LHCN-M2 (cell line): ENCODE measurements around the gene NUMBL. TPM values are rescaled to one million over a fixed set of nuclear protein-coding genes. Genes with fewer than 3 reads are reported as not detected.
"Not testable (repeated sequence)": the region's sequence is repeated elsewhere in the genome, so short reads cannot be mapped to it uniquely, and the experiment has no call there.

Source experiments
- DNase-seq: peaks from one replicate; pipeline ENCODE4 v3.0.0-alpha.2; 2012; ENCODE audit warnings: low read depth
- polyA plus RNA-seq: library from polyadenylated mRNA; unstranded; fragments of >200 nt; gene quantifications from one replicate; pipeline ENCODE4 v1.2.1, GENCODE V29; 2012; ENCODE audit warnings: missing spikeins
- total RNA-seq: library from RNA; depleted of rRNA; stranded (reverse); fragments of >200 nt; gene quantifications from 2 replicates; pipeline ENCODE4 v1.2.3, GENCODE V29; 2014; rRNA removed

The NUMBL gene
- 39.9 and 41.3 TPM in 2 replicates for total RNA-seq
- 25.5 TPM for polyA plus RNA-seq

DNA sequence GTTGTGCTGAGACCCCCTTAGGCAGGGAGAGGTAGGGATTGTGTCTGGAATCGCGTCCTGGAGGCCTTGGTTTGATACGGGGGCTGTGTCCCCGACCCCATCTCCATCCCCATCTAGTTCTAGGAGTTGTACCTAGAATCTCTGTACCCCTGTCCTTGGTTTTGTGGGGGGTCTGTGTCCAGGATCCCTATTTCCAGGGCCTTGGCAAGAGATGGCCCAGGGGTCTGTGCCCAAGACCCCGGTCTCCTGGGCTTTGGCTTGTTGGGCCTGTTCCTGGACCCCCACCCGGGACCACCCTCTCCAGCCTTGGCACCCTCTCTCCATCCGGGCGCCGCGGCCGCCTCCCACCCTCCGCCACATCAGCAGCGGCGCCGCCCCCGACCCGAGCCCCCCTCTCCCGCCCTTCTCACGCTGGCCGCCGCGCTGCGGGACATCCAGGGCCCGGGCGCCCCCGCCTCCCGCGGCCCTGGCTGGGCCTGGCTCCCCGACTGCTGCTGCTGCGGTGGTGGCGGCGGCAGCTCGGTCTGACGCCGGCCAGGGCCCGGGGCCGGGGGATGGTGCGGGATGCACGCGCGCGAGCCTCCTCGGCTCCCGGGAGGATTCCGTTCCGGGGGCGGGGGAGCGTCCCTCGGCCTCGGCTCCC is at the start of gene NUMBL:
Gene NUMBL (minus strand): TSS at position 602 of the 643 bp plus-strand sequence. CDS start 168 bp downstream, at position 434.
- no peak for DNase-seq

DNA sequence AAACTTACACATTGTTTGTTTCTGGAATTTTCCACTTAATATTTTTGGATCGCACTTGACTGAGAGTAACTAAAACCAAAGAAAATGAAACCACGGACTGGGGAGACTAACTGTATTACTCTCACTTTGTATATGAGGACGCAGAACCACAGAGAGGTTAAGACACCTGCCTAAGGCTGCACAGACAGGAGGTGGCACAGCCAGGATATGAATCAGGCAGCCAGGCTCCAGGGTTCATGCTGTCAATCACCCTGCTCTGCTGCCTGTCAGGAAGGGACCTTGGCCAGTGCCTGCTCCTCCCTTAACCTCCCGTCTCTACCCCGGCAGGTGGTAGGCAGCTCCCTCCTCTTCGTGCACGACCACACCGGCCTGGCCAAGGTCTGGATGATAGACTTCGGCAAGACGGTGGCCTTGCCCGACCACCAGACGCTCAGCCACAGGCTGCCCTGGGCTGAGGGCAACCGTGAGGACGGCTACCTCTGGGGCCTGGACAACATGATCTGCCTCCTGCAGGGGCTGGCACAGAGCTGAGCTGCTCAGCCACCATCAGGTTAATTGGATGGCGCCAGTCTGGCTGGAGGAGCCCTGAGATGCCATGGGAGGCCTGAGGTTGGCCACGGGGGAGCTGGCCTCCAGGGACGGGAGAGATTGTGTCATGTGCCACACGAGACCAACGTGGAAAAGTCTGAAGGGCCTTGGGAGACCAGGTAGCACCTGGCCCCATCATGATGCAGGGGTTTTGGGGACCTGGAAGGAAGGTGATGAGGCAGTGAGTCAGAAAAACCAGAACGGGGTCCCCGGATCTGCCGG is 48.8 kb upstream of the NUMBL start:
- no peak for DNase-seq

DNA sequence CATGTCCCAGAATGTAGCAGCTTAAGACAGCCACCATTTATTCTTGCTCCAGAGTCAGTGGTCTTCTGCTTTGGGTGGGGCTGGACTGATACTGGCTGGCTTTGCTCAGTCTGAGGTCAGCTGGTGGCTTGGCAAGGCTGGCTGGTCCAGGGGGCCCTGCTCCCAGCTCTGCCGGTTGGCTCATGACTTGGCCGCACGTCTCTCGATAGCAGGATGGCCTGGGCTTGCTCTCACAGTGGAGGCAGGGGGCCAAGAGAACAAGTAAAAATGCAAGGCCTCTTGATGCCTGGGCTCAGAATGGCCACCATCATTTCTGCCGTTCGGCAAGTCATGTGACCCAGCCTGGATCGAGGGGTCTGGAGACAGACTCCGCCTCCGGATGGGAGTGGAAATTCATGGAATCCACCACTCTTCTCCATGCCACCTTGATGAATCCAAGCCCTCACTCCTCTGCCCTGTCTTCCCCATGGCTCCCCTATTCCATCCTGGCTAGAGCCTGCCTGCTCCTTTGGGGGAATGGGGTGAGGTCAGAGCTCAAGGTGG is 46.7 kb upstream of the NUMBL start:
- no peak for DNase-seq

DNA sequence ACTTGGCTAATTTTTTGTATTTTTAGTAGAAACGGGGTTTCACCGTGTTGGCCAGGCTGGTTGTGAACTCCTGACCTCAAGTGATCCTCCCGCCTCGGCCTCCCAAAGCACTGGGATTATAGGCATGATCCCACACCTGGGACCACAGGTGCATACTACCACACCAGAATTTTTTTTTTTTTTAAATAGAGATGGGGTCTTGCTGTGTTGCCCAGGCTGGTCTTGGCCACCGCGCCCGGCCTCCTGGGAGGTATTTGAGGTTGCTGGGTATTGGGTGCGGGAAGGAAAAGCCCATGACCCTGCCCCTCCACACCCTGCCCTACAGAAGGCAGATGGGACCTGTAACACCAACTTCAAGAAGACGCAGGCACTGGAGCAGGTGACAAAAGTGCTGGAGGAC is 46.2 kb upstream of the NUMBL start:
- no peak for DNase-seq

DNA sequence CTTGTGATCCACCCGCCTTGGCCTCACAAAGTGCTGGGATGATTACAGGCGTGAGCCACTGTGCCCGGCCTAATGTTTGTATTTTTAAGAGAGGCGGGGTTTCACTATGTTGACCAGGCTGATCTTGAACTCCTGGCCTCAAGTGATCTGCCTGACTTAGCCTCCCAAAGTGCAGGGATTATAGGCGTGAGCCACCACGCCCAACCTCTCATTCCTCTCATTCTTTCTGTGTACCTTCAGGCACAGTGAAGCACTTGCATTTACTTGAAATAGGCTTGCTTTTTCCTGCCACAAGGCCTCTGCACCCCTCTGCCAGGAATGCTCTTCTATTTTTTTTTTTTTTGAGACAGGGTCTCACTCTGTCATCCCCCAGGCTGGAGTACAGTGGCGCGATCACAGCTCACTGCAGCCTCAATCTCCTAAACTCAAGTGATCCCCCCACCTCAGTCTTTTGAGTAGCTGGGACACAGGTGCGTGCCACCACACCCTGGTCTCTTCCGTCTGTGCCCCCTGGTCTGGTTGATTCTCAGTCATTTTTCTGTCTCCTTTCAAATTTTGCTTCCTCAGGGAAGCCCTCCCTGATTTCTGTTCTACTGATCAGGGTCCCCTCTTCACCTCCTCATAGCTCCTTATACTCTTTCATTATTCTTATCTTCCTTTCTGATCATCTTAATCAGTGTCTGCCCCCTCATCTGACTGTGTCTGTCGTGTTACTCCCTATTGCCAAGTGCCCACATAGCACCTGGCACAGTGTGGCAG is 44.7 kb upstream of the NUMBL start:
- DNase-seq: no peak

DNA sequence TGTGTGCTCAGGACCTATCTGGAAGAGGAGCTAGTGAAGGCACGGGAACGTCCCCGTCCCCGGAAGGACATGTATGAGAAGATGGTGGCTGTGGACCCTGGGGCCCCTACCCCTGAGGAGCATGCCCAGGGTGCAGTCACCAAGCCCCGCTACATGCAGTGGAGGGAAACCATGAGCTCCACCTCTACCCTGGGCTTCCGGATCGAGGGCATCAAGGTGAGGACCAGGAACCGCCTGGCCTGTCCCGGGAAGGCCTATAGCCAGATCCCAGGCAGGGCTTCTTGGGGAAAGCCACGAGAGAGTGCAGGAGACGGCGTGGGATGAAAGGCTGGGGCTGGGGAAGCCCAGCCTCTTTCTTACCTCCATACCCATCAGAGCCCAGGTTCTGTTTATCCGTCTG is 42.7 kb upstream of the NUMBL start:
- DNase-seq: no peak

DNA sequence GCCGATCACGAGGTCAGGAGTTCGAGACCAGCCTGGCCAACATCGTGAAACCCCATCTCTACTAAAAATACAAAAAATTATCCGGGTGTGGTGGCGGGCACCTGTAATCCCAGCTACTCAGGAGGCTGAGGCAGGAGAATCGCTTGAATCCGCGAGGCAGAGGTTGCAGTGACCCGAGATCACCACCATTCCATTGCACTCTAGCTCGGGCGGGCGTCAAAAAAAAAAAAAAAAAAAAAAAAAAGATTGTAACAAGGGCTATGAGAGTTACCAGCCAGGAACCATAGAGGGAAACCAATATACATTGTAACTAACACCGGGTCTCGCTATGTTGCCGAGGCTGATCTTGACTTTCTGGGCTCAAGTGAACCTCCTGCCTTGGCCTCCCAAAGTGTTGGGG is 41.9 kb upstream of the NUMBL start:
- not testable (repeated sequence) for DNase-seq

DNA sequence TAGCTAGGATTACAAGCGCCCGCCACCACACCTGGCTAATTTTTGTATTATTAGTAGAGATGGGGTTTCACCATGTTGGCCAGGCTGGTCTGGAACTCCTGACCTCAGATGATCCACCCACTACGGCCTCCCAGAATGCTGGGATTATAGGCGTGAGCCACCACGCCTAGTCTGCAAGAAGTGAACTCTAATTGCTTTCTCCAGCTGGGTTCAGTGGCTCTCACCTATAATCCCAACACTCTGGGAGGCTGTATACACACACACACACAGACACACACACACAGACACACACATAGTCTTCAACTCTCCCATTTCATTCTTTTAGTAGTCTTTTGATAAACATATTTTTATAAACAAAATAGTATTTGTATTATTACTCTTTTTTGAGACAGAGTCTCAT is 39.6 kb upstream of the NUMBL start:
- DNase-seq: not testable (repeated sequence)

DNA sequence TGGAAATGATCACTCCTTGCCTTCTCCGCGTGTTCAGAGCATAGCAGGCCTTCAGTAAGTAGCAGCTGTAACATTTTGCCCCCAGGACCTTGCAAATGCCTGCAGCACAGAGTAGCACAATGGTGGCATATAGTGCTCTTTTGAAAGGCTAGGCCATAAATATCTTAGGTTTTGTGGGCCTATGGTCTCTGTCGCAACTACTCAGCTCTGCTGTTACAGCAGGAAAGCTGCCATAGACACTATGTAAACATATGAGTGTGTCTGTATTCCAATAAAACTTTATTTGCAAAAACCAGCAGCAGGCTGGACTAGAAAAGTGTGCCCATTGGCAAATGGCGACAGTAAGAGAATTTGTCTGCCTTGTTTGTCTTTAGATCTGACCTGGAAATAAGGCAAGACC is 35.8 kb upstream of the NUMBL start:
- no peak for DNase-seq

DNA sequence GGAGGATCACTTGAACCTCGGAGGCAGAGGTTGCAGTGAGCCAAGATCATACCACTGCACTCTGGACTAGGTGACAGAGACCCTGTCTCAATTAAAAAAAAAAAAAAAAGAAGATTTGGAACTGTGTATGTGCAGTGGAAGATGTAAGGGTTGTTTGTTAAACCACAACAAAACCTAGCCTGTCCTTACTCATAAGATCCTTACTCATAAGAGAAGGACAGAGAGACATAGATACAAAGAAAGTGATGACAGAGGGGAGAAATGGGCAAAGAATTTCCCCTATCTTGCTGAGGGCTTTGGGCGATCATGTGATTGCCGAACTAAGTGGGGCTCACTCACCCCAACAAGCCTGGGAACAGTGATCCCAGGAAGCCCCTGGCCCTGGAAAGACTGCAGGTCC is 34.4 kb upstream of the NUMBL start:
- no peak for DNase-seq

DNA sequence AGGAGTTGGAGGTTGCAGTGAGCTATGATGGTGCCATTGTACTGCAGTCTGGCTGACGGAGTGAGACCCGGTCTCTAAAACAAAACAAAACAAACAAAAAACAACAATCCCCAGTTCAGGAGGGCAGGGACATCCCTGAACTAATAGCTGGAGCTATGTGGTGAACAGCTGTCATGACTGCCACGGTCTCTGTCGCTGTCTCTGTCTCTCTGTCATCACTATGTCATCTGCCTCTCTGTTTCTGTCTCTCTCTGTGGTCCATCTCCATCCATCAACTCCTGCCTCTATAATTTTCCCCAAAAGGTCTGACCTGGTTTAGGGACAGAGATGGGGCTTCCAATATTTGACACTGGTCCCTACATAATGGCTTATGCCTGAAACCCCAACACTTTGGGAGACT is 33.9 kb upstream of the NUMBL start:
- no peak for DNase-seq

DNA sequence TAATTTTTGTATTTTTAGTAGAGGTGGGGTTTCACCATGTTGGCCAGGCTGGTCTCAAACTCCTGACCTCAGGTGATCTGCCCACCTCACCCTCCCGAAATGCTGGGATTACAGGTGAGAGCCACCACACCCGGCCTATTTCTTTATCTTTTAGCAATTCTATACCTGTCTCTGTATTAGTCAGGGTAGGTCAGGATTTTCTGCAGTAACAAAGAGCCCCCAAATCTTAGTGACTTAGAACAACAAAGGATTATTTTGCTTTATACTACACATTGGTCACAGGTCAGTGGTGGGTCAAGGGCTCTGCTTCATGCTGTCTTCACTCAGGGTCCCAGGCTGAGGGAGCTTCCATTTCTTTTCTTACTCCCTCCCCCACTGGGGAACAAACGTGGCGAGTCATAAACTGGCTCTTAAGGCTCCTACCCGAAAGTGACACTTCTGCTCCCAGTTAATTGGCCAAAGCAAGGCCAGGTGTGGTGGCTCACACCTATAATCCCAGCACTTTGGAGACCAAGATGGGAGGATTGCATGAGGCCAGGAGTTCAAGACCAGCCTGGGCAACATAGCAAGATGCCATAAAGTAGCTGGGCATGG is 33.3 kb upstream of the NUMBL start:
- DNase-seq: no peak

DNA sequence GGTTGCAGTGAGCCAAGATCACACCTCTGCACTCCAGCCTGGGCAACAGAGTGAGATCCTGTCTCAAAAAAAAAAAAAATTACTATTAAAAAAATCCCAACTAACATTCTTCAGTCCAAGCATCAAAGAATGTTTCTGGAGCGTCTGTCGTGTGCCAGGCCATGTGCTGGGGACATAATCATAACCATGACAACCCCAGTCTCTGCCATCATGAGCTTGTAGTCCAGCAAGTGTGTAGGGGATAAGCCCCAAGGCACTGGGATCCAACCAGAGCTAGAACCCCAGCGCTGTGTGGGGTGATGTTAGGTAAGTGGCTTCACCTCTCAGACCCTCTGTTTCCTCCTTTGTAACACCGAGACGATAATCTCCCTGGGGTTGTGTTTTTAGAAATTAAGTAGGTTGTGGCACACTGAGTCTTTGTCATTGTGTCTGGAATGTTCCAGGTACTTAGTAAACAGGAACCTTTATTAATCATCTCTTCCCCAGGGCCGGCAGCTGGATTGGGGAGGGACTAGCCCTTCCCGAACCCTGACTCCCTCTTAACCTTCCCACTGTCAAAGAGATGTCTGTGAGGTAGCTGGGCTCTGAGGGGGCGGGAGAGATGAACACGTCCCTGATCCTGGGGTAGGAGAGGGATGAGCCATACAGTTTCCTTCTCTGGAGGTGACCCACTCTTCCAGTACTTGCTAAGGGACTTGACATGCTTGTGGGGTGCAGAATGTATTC is 31.6 kb upstream of the NUMBL start:
- peak; percentile 34 for DNase-seq

DNA sequence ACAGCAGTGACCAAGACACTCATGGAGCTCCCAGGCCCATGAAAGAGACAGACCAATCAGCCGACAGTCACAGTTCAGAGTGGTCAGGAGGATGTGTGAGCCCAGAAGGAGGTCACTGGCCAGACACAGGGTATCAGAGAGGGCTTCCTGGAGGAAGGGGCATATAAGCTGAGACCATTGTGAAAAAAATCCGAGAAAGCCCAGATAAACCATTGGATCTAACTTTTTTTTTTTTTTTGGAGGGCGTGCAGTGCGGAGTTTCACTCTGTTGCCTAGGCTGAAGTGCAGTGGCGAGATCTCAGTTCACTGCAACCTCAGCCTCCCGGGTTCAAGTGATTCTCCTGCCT is 30.7 kb upstream of the NUMBL start:
- DNase-seq: no peak

DNA sequence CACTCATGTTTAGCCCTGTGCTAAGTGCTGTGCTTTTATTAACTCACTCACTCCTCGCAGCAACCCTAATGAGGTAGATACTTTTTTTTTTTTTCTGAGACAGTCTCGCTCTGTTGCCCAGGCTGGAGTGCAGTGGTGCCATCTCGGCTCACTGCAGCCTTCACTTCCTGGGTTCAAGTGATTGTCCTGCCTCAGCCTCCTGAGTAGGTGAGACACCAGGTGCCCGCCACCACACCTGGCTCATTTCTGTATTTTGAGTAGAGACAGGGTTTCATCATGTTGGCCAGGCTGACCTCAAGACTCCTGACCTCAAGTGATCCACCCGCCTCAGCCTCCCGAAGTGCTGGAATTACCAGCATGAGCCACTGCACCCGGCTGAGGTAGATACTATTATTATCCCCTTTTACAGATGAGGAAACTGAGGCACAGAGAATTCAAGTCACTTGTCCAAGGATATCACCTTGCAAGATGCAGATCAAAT is 29.0 kb upstream of the NUMBL start:
- no peak for DNase-seq

DNA sequence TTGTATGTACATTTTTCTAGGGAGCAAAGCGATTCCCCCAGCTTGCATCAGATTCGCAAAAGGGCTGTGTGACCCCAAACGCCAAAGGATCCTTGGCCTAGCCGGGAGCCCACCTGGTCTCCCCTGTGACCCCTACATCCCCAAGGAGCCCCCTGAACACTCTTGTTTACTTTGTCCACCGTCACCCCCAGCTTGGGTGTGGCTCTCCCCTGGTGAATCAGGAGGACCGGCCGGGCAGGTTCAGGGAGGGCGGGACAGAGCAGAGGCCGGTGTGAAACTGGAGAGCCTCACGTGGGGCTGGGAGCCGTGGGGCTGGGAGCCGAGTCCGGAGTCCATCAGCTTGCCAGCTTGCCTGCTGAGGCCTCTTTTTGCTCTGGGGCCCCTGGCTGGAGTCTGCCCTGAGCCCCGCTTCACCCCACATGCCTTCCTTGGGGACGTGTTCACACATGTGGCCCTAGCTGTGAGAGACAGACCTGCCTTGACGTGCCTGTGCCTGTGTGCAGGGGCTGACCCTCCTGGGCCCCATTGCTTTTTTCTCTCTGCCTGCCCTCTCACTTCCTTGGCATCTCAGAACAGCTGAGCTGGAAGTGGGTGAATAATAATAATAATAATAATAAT is 28.4 kb upstream of the NUMBL start:
- peak; percentile 46 for DNase-seq

DNA sequence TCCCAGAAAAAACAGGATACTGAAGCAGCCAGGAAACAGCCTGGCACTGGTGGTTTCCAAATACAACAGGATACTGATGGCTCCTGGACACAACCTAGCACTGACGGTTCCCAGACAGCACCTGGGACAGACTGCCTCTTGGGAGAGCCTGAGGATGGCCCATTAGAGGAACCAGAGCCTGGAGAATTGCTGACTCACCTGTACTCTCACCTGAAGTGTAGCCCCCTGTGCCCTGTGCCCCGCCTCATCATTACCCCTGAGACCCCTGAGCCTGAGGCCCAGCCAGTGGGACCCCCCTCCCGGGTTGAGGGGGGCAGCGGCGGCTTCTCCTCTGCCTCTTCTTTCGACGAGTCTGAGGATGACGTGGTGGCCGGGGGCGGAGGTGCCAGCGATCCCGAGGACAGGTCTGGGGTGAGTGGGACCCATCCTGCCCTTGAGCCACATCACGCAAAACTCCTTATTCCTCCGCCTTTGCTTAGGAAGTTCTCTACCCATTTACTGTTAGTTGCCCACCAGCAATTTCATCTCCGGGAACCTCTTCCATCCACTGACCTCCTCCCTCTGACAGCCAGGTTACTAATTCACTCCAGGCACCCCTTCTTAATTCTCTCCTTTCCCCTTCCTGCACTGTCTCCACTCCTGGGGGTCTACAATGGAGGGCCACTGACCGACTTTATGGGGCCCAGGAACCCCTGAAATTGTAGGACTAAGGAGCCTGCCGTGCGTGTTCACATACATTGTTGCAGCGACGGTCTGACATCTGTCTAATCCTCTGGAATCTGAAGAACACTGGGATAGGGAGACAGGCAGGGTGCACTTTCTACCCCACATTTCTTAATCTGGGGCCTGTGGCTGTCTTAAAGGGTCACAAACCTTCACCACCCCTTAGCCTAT is 27.7 kb upstream of the NUMBL start:
- DNase-seq: no peak

DNA sequence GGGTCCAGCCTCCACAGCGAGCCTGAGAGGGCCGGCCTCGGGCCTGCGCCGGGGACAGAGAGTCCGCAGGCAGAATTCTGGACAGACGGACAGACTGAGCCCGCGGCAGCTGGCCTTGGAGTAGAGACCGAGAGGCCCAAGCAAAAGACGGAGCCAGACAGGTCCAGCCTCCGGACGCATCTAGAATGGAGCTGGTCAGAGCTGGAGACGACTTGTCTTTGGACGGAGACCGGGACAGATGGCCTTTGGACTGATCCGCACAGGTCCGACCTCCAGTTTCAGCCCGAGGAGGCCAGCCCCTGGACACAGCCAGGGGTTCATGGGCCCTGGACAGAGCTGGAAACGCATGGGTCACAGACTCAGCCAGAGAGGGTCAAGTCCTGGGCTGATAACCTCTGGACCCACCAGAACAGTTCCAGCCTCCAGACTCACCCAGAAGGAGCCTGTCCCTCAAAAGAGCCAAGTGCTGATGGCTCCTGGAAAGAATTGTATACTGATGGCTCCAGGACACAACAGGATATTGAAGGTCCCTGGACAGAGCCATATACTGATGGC is 27.0 kb upstream of the NUMBL start:
- no peak for DNase-seq
